HG02678 (cell line): ENCODE measurements around the gene POM121C.
"Not testable (repeated sequence)": the region's sequence is repeated elsewhere in the genome, so short reads cannot be mapped to it uniquely, and the experiment has no call there.

Source experiments
- ATAC-seq: cut with Tn5 transposase; IDR thresholded peaks from one replicate; pipeline ENCODE4 v1.9.1; 2021; ENCODE audit warnings: mild to moderate bottlenecking, moderate library complexity; ENCODE audit not compliant: unreplicated experiment

Gene POM121C

GRCh38 chr7:75485979-75486643 lies at the start of gene POM121C:
POM121C (minus strand) TSS chr7:75486299; CDS start chr7:75441496, 44,803 bp downstream.
- ATAC-seq = peak; percentile 100

- peak; percentile 39 for ATAC-seq
Observed at GRCh38 chr7:75534727-75535307, 48.7 kb upstream of the POM121C start.

- no peak for ATAC-seq
Observed at GRCh38 chr7:75533926-75534325, 47.8 kb upstream of the POM121C start.

GRCh38 chr7:75532639-75533038 lies 46.5 kb upstream of the POM121C start:
- no peak for ATAC-seq

GRCh38 chr7:75531359-75531821 lies 45.3 kb upstream of the POM121C start:
- ATAC-seq = no peak

GRCh38 chr7:75527224-75527722 lies 41.2 kb upstream of the POM121C start:
- not testable (repeated sequence) for ATAC-seq

GRCh38 chr7:75521727-75522126 lies 35.6 kb upstream of the POM121C start:
- not testable (repeated sequence) for ATAC-seq

- ATAC-seq = not testable (repeated sequence)
Observed at GRCh38 chr7:75518842-75519241, 32.7 kb upstream of the POM121C start.

GRCh38 chr7:75509033-75509432 lies 22.9 kb upstream of the POM121C start:
- ATAC-seq = not testable (repeated sequence)

GRCh38 chr7:75492020-75492419 lies 5.9 kb upstream of the POM121C start, which contains the start of gene SPDYE5:
SPDYE5 (plus strand) TSS chr7:75492320; CDS start chr7:75494048, 1,728 bp downstream.
- not testable (repeated sequence) for ATAC-seq

GRCh38 chr7:75485355-75485978 lies 632 bp downstream of the POM121C start:
- ATAC-seq = not testable (repeated sequence)

- not testable (repeated sequence) for ATAC-seq
Observed at GRCh38 chr7:75480313-75480712, 5.8 kb downstream of the POM121C start.

GRCh38 chr7:75477457-75477856 lies 8.6 kb downstream of the POM121C start:
- ATAC-seq = not testable (repeated sequence)

GRCh38 chr7:75470166-75470565 lies 15.9 kb downstream of the POM121C start:
- not testable (repeated sequence) for ATAC-seq

GRCh38 chr7:75460541-75460940 lies 25.6 kb downstream of the POM121C start:
- not testable (repeated sequence) for ATAC-seq

GRCh38 chr7:75458034-75458433 lies 28.1 kb downstream of the POM121C start:
- ATAC-seq = not testable (repeated sequence)

- ATAC-seq = not testable (repeated sequence)
Observed at GRCh38 chr7:75456403-75456802, 29.7 kb downstream of the POM121C start.

- peak; percentile 90 for ATAC-seq
Observed at GRCh38 chr7:75452494-75452955, 33.6 kb downstream of the POM121C start.

- ATAC-seq = not testable (repeated sequence)
Observed at GRCh38 chr7:75449946-75450345, 36.2 kb downstream of the POM121C start.

- ATAC-seq = peak; percentile 90
Observed at GRCh38 chr7:75442465-75443111, 43.5 kb downstream of the POM121C start.

GRCh38 chr7:75442101-75442464 lies 44.0 kb downstream of the POM121C start:
- peak; percentile 36 for ATAC-seq
